ENCODE results near the gene NCR3LG1.
"Not testable (repeated sequence)": the region's sequence is repeated elsewhere in the genome, so short reads cannot be mapped to it uniquely, and the experiment has no call there.

Gene NCR3LG1

DNA sequence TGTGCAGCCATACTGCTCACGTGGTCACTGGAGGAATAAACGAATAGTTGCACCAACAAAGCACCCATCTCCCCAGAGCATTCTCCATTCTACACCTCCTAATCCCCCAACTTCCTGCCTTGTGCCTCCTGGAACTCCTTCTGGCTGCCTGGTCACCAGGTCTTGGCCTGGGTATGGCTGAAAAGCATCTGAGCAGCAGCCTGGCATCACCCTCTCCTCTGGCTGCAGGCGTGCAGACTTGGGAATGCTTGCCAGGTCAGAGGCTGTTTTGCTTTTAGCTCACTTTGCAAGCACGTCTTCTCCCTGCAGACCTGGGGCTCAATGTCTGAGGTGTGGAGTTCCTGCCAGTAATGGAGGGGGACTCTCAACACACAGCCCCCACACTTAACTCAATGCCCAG is 70.2 kb downstream of the NCR3LG1 start:
- TF ChIP-seq, protein P1, sequence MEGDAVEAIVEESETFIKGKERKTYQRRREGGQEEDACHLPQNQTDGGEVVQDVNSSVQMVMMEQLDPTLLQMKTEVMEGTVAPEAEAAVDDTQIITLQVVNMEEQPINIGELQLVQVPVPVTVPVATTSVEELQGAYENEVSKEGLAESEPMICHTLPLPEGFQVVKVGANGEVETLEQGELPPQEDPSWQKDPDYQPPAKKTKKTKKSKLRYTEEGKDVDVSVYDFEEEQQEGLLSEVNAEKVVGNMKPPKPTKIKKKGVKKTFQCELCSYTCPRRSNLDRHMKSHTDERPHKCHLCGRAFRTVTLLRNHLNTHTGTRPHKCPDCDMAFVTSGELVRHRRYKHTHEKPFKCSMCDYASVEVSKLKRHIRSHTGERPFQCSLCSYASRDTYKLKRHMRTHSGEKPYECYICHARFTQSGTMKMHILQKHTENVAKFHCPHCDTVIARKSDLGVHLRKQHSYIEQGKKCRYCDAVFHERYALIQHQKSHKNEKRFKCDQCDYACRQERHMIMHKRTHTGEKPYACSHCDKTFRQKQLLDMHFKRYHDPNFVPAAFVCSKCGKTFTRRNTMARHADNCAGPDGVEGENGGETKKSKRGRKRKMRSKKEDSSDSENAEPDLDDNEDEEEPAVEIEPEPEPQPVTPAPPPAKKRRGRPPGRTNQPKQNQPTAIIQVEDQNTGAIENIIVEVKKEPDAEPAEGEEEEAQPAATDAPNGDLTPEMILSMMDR (IDR thresholded peaks at IDR 0.05; ENCODE audit: control extremely low read depth, extremely low read depth, low read depth, missing control alignments), result no peak
- POLR2A ChIA-PET, result no interaction called here
- DNase-seq (ENCODE audit: extremely low spot score), result no peak
- CTCF ChIA-PET, result interaction anchor here (0.9 to 1.5 kb wide), 3 partner anchors 33 to 68 kb away, joined by 3 to 5 read pairs (median 3); partner anchors contain the start of gene KCNJ11

DNA sequence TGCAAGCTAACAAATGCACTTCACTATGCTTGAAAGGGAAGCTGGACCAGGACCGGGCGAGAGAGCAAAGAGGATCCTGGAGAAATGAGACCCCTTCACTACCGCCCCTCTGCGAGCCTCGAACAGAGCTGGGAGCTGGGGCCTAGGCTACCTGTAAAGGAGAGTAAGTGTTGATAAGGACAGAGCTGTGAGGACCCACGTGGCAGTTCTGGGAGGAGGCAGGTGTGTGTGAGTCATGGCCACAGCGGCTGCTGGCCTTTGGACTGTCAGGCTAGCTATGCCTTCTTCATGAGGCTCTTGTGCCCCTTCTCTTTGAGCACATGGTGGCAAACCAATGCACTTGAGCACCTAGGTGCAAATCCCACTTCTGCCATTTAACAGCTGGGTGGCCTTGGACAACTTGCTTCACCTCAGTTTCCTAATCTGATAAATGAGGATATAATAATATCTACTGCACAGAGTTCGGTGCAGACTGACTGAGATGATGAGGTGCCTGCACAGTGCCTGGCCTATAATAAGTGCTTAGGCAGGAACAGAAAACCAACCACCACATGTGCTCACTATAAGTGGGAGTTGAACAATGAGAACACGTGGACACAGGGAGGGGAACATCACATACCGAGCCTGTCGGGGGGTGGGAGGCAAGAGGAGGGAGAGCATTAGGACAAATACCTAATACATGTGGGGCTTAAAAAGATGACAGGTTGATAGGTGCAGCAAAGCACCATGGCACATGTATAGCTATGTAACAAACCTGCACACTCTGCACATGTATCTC is 72.1 kb downstream of the NCR3LG1 start:
- ChIA-PET POLR2A (no interaction called here), CTCF (interaction anchor here (1.5 kb wide), 1 partner anchor 40 kb away, joined by 4 read pairs; no protein-coding TSS in a partner anchor)
- TF ChIP-seq, protein P1 (IDR thresholded peaks at IDR 0.05; ENCODE audit: control extremely low read depth, extremely low read depth, low read depth, missing control alignments), result no peak
- DNase-seq (ENCODE audit: extremely low spot score), result no peak

DNA sequence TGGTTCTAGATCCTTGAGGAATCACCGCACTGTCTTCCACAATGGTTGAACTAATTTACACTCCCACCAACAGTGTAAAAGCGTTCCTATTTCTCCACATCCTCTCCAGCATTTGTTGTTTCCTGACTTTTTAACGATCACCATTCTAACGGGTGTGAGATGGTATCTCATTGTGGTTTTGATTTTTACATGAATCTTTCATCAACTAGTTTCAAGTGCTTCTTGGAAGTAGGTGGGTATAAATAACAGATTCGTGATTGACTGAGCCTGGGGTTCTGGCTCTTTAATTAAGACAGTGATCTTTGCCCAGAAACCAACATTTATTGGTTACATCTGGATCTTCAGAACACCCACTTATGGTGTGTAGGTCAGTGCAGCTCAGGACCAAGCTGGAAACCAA is 74.6 kb downstream of the NCR3LG1 start:
- POLR2A ChIA-PET; CTCF ChIA-PET; DNase-seq (ENCODE audit: extremely low spot score): not testable (repeated sequence)

Measured in GM10248 (cell line).